ENCODE measurements around the gene SLC29A4. TPM values are rescaled to one million over a fixed set of nuclear protein-coding genes. Genes with fewer than 3 reads are reported as not detected.

SLC29A4 gene
- total and polyA plus RNA-seq, 2 of the 8 experiments (the other 6 are each of a cell fraction or from before 2014, with no cell fraction given): 6.9 to 15.1 TPM

DNA sequence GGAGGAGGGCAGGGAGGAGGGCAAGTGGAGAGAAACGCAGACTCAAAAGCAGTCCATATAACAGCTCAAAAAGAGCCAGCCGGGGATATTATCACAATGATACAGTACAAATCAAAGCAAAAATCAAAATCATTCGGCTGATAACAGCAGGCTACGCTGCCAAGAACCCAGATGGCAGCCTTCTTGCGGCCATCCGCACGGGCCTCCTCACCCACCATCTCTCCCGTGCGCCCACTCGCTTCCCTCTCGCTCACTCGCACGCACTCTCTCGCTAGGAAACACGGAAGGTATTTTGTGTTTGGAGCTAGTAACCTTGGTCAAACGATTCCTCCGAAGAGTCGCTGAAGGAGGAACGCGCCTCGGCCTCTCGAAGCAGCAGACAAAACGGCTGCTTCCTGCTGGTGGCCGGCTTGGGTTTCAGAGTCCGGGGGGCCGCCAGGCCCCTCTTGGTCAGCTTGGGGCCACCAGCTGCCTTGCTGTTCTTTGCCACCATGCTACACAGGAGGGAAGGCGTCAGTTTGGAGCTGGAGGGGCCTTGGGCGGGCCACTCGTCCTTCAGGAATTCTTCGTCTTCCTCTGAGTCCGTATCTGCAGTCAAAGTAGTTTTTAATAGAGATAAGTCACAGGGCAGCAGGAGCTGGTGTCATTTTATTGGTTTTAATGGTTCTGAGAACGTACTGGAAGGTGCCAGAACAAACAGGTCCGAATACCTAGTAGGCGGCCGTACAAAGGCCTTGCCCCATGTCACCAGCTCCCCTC, 68.9 kb downstream of the SLC29A4 start:
- Histone ChIP-seq H3K36me3 (ENCODE audit: control insufficient read depth in 2 of 4, insufficient read depth in 4 of 4, low read length in 3 of 4) (no peaks in the 10 kb centered on the region), H2AFZ (ENCODE audit: low read length) (no peak overlapping the region)
- no peak for DNase-seq (ENCODE audit: low read depth in 1 of 2, low spot score in 2 of 2)
- TF ChIP-seq SP1 (IDR thresholded peaks at IDR 0.05; ENCODE audit: low read depth, low read length): no peak
- TF ChIP-seq BRCA1 (IDR thresholded peaks at IDR 0.05; ENCODE audit: low read depth, low read length): no peak
- TF ChIP-seq CHD1 (IDR thresholded peaks at IDR 0.05; ENCODE audit: low read depth, low read length): no peak
- TF ChIP-seq CTBP2 (IDR thresholded peaks at IDR 0.05; ENCODE audit: borderline replicate concordance, insufficient read depth, insufficient read length, low read length): no peak
- TF ChIP-seq RXRA (IDR thresholded peaks at IDR 0.05; ENCODE audit: insufficient read depth, low read depth, low read length): no peak
- peak; percentile 46; the same call in 1 of the 2 replicates for TF ChIP-seq SUZ12 (IDR thresholded peaks at IDR 0.05; ENCODE audit: low read length)
- no peak for TF ChIP-seq KDM5A (IDR thresholded peaks at IDR 0.05; ENCODE audit: low read length)
- TF ChIP-seq EZH2 (IDR thresholded peaks at IDR 0.05; ENCODE audit: low read depth, low read length, severe bottlenecking): peak; percentile 52
- TF ChIP-seq, protein P1, sequence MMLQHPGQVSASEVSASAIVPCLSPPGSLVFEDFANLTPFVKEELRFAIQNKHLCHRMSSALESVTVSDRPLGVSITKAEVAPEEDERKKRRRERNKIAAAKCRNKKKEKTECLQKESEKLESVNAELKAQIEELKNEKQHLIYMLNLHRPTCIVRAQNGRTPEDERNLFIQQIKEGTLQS (IDR thresholded peaks at IDR 0.05; ENCODE audit: insufficient read depth, low read depth, low read length): no peak
- TF ChIP-seq TBP (IDR thresholded peaks at IDR 0.05; ENCODE audit: low read depth, low read length): no peak
- TF ChIP-seq CEBPB (IDR thresholded peaks at IDR 0.05; ENCODE audit: low read depth, low read length): no peak

More for the DNA sequence above, 68.9 kb downstream of the SLC29A4 start:
- Histone ChIP-seq H2AK5ac (ENCODE audit: low read depth, low read length) (0 out of 2 replicates have a peak overlapping the region, but pooled peaks have one; percentile 65), H3K4me3 (ENCODE audit: extremely low read depth in 1 of 4, insufficient read depth in 2 of 4, low read depth in 3 of 4, low read length in 4 of 4) (peak overlapping the region in 3 of 4 experiments; percentile 27 to 57 (median 29); a peak in 4 of 8 replicates), H3K79me2 (ENCODE audit: control insufficient read depth in 1 of 2, insufficient read depth in 2 of 2, low read length in 2 of 2) (no peaks in the 10 kb centered on the region), H2BK15ac (ENCODE audit: low read length) (no peak overlapping the region), H2BK5ac (ENCODE audit: low read depth, low read length) (no peak overlapping the region), H3K4me1 (replicated peaks in 1 of 4; ENCODE audit: control insufficient read depth in 3 of 4, insufficient read depth in 4 of 4, low read length in 3 of 4) (peaks cover 2 to 29% (median 20%) of the 10 kb centered on the region in 4 experiments), H3K4ac (replicated peaks; ENCODE audit: insufficient read length, low read depth, low read length) (no peak overlapping the region), H3K23me2 (ENCODE audit: low read depth, low read length) (peaks cover 4% of the 10 kb centered on the region), H4K5ac (ENCODE audit: insufficient read length, low read depth, low read length) (no peak overlapping the region), H3K18ac (ENCODE audit: extremely low read depth, low read length) (peak overlapping the region; percentile 90), H2BK120ac (replicated peaks; ENCODE audit: low read depth, low read length) (no peak overlapping the region), H3K4me2 (ENCODE audit: insufficient read depth in 1 of 2, low read depth in 2 of 2, low read length in 2 of 2) (peak overlapping the region; percentile 94 to 99), H2BK20ac (ENCODE audit: low read length) (no peak overlapping the region), H3K27ac (ENCODE audit: low read depth, low read length) (no peak overlapping the region), H2BK12ac (ENCODE audit: low read depth, low read length) (peak overlapping the region; percentile 75; the same call in 1 of the 2 replicates), H3K9me3 (ENCODE audit: insufficient read depth in 2 of 2, low read depth in 1 of 2, low read length in 1 of 2) (peaks cover 0 to 7% of the 10 kb centered on the region in 2 experiments; a peak in 1 of 4 replicates), H4K20me1 (replicated peaks in 1 of 2; ENCODE audit: control insufficient read depth in 1 of 2, insufficient read depth in 2 of 2, low read length in 2 of 2) (peaks cover 8 to 10% of the 10 kb centered on the region in 2 experiments), H3K23ac (ENCODE audit: insufficient read length) (no peak overlapping the region), H3K56ac (replicated peaks; ENCODE audit: insufficient read length, low read depth, low read length) (no peak overlapping the region), H3K9ac (replicated peaks in 1 of 4; ENCODE audit: extremely low read depth in 1 of 4, low read depth in 3 of 4, low read length in 3 of 4) (no peak overlapping the region), H3K27me3 (replicated peaks in 1 of 4; ENCODE audit: control insufficient read depth in 3 of 4, extremely low read depth in 1 of 4, insufficient read depth in 3 of 4, low read length in 3 of 4) (peaks cover 19 to 54% (median 53%) of the 10 kb centered on the region in 4 experiments), H4K8ac (ENCODE audit: extremely low read depth, insufficient read depth, low read length) (peak overlapping the region; percentile 71; the same call in 1 of the 2 replicates), H3K79me1 (ENCODE audit: low read depth, low read length) (no peaks in the 10 kb centered on the region; the same call in 1 of the 2 replicates), H4K91ac (replicated peaks; ENCODE audit: insufficient read length, low read length) (no peak overlapping the region), H3K14ac (ENCODE audit: insufficient read length) (no peak overlapping the region)
- ChIA-PET CTCF (ENCODE audit: partially characterized antibody) (interaction anchor here (0.9 to 11.0 kb wide), 12 partner anchors 9 to 169 kb away, joined by 3 to 73 read pairs (median 4); partner anchors contain the start of gene TNRC18), POLR2A (ENCODE audit: partially characterized antibody) (interaction anchor here (1.0 to 1.8 kb wide), 3 partner anchors 56 to 74 kb away, joined by 3 to 5 read pairs (median 5); no protein-coding TSS in a partner anchor)
- 44% methylated on average over 34 of the region's 35 CpGs; no CpG with 5 or more reads in 1 of the 2 experiments for WGBS, 2 experiments (ENCODE audit: extremely low coverage in 1 of 2, insufficient coverage in 1 of 2, insufficient read length in 1 of 2, insufficient replicate concordance in 2 of 2, low coverage in 1 of 2, low lambda C conversion rate in 2 of 2, missing lambda C conversion rate in 1 of 2)
- FAIRE-seq: no peak
